ENCODE measurements around the gene EPC1. TPM values are rescaled to one million over a fixed set of nuclear protein-coding genes. Genes with fewer than 3 reads are reported as not detected.
A peak's percentile ranks its signal among the peaks of the same experiment; 100 is the strongest.

Gene EPC1
- total and polyA plus RNA-seq, 10 of the 15 experiments (the other 5 are each of a cell fraction or from before 2014, with no cell fraction given) = 6.8 to 59.2 (median 19.4) TPM

GRCh38 chr10:32346134-32346550 is 816 bp downstream of the EPC1 start (continued):
- TF ChIP-seq ZBTB4 (CRISPR knock-in tag; IDR thresholded peaks at IDR 0.05) = peak; percentile 78; the same call in 1 of the 2 replicates
- TF ChIP-seq JUND (IDR thresholded peaks at IDR 0.05; ENCODE audit: low read depth, low read length) = no peak
- 0 out of 2 replicates have a peak, but pooled peaks have one; percentile 60 for TF ChIP-seq NKRF (conservative IDR thresholded peaks at IDR 0.05)
- TF ChIP-seq FOXM1 (IDR thresholded peaks at IDR 0.05; ENCODE audit: low read depth, low read length) = 0 out of 2 replicates have a peak, but pooled peaks have one; percentile 29
- TF ChIP-seq SMAD5 (IDR thresholded peaks at IDR 0.05; ENCODE audit: low read depth) = peak; percentile 18; the same call in 1 of the 2 replicates
- TF ChIP-seq SREBF2 (IDR thresholded peaks at IDR 0.05; ENCODE audit: low read length) = no peak
- no peak for TF ChIP-seq JUNB (IDR thresholded peaks at IDR 0.05)
- no peak for TF ChIP-seq FOXK2 (IDR thresholded peaks at IDR 0.05)
- 0 out of 2 replicates have a peak, but pooled peaks have one; percentile 53 for TF ChIP-seq STAT1 (conservative IDR thresholded peaks at IDR 0.05)
- no peak for TF ChIP-seq CUX1 (IDR thresholded peaks at IDR 0.05; ENCODE audit: insufficient replicate concordance, low read depth, low read length)
- TF ChIP-seq REST (IDR thresholded peaks at IDR 0.05; ENCODE audit: low read depth, low read length) = no peak; the same call in 1 of the 2 replicates
- TF ChIP-seq BCL3 (IDR thresholded peaks at IDR 0.05; ENCODE audit: borderline replicate concordance, insufficient read depth, low read depth, low read length, poor library complexity, severe bottlenecking) = peak; percentile 11
- TF ChIP-seq KLF5 (IDR thresholded peaks at IDR 0.05; ENCODE audit: partially characterized antibody) = no peak
- peak; percentile 87 for TF ChIP-seq RAD21 (IDR thresholded peaks at IDR 0.05; ENCODE audit: insufficient read depth, low read depth, low read length)

All from GM12878 (cell line).